HepG2 (cell line): ENCODE measurements around the gene ABCD2. TPM values are rescaled to one million over a fixed set of nuclear protein-coding genes. Genes with fewer than 3 reads are reported as not detected.

Source experiments
- ATAC-seq: fragments of 200-7000 bp; cut with Tn5 transposase; 3 replicates; pipeline ENCODE4 v1.9.1; 2020; ENCODE audit warnings: mild to moderate bottlenecking, moderate library complexity
- BruUV-seq: library from RNA; stranded (reverse); fragments of 400-500 nt; replicated peaks from 2 replicates; lab custom pipeline; 2021; lab: Mats Ljungman, UMichigan
- CTCF ChIA-PET: fragments of 300-600 bp; formaldehyde crosslinking; extraction: SDS; loops from one replicate; lab custom pipeline; 2021; ENCODE audit warnings: low total read pairs, inconsistent platforms, low intra/inter-chr PET ratio; lab: Yijun Ruan, JAX
- POLR2A ChIA-PET: fragments of 350-600 bp; sonication (Branson Sonifier 250); formaldehyde crosslinking; loops from one replicate; lab custom pipeline; 2020; ENCODE audit warnings: antibody characterized with exemption, inconsistent platforms; lab: Yijun Ruan, JAX
- DNase-seq: peaks from one replicate; pipeline ENCODE4 v3.0.0-alpha.2; 2015; ENCODE audit warnings: low spot score
- FAIRE-seq: peaks from 3 replicates; lab custom pipeline; 2011; peaks lifted over from hg19 to GRCh38; lab: Jason Lieb, UNC
- H2AFZ ChIP-seq: one replicate; pipeline ENCODE4 v1.6.1; 2011; ENCODE audit warnings: low read length, inconsistent platforms
- H3K27ac ChIP-seq: fragments of 300-600 bp; 3 replicates; pipeline ENCODE4 v1.8.0; 2011; ENCODE audit warnings: mixed run types, mild to moderate bottlenecking, mixed read lengths, low read length, inconsistent platforms; ENCODE audit not compliant: insufficient read depth; ENCODE audit errors: extremely low read length
- H3K27me3 ChIP-seq, 2 experiments: fragments of 200-600 bp in 1 of 2; 2 replicates in 1 of 2; 3 replicates in 1 of 2; pipeline versions ENCODE4 v1.6.0 to v1.8.0; 2011; ENCODE audit warnings: low read length in 2 of 2, mild to moderate bottlenecking in 2 of 2, moderate library complexity in 2 of 2, inconsistent platforms in 1 of 2; ENCODE audit not compliant: insufficient read depth in 2 of 2, control insufficient read depth in 1 of 2
- H3K36me3 ChIP-seq, 2 experiments: fragments of 200-600 bp in 1 of 2; replicated peaks in 1 of 2; 2 replicates in 1 of 2; 3 replicates in 1 of 2; pipeline versions ENCODE4 v1.5.1 to v1.8.0; 2011; ENCODE audit warnings: low read length in 2 of 2, inconsistent platforms in 1 of 2; ENCODE audit not compliant: insufficient read depth in 2 of 2, control insufficient read depth in 1 of 2
- H3K4me1 ChIP-seq: 2 replicates; pipeline ENCODE4 v1.5.1; 2012; ENCODE audit warnings: low read length, inconsistent platforms; ENCODE audit not compliant: insufficient read depth
- H3K4me2 ChIP-seq: 2 replicates; pipeline ENCODE4 v1.6.0; 2011; ENCODE audit warnings: low read depth, low read length, inconsistent platforms
- H3K4me3 ChIP-seq, 3 experiments: fragments of 200-600 bp in 1 of 3; sonication (generic), shearing (Covaris generic) in 1 of 3; replicated peaks in 1 of 3; 2 replicates each; pipeline ENCODE4 v1.5.1; 2011 to 2016; ENCODE audit warnings: low read length in 3 of 3, inconsistent platforms in 2 of 3, low read depth in 2 of 3, mild to moderate bottlenecking in 2 of 3, control low read depth in 1 of 3, mixed read lengths in 1 of 3; ENCODE audit not compliant: insufficient read depth in 1 of 3
- H3K79me2 ChIP-seq: one replicate; pipeline ENCODE4 v1.6.1; 2011; ENCODE audit warnings: low read length, inconsistent platforms; ENCODE audit not compliant: insufficient read depth
- H3K9ac ChIP-seq: 2 replicates; pipeline ENCODE4 v1.6.0; 2011; ENCODE audit warnings: mild to moderate bottlenecking, low read depth, low read length, inconsistent platforms; ENCODE audit not compliant: insufficient read depth
- H3K9me3 ChIP-seq: 2 replicates; pipeline ENCODE4 v1.5.1; 2012; ENCODE audit warnings: mild to moderate bottlenecking, low read length
- H4K20me1 ChIP-seq: 2 replicates; pipeline ENCODE4 v1.6.0; 2011; ENCODE audit warnings: inconsistent platforms, mild to moderate bottlenecking, low read length, moderate library complexity; ENCODE audit not compliant: insufficient read depth
- MLLT10 ChIP-seq: sonication (generic); formaldehyde crosslinking; IDR thresholded peaks from 2 replicates; pipeline ENCODE4 v1.4.0; 2020; ENCODE audit warnings: missing genetic modification reagents
- PPARG ChIP-seq: conservative IDR thresholded peaks from 2 replicates; pipeline ENCODE4 v1.6.1; 2016; ENCODE audit warnings: missing biosample characterization, missing genetic modification reagents
- SIN3A ChIP-seq: IDR thresholded peaks from 2 replicates; pipeline ENCODE4 v1.6.1; 2011; ENCODE audit warnings: low read depth, mild to moderate bottlenecking, control low read depth, low read length, borderline replicate concordance
- XRCC5 ChIP-seq: fragments of 200-400 bp; formaldehyde crosslinking; optimal IDR thresholded peaks from 2 replicates; pipeline ENCODE3; 2017; ENCODE audit warnings: mild to moderate bottlenecking, low read length
- WGBS: methylation state at CpG from one replicate; pipeline ENCODE4 v1.1.6; 2017; ENCODE audit warnings: low lambda C conversion rate; 5-methylcytosine and 5-hydroxymethylcytosine counted together
- in situ Hi-C: cut with HindIII; loops from 2 replicates; pipeline ENCODE4 v1.10.0; 2017; ENCODE audit warnings: low pct_unique_long_range_greater_than_20kb; ENCODE audit not compliant: extremely low pct_ligation_motif_present
- intact Hi-C: fragments of 100-400 bp; cut with micrococcal nuclease; formaldehyde crosslinking; loops from one replicate; pipeline ENCODE4 v1.10.0; 2022; ENCODE audit not compliant: unreplicated experiment
- polyA plus RNA-seq, 8 experiments: library from polyadenylated mRNA; depleted of rRNA in 3 of 8; stranded (reverse) in 7 of 8; unstranded in 1 of 8; fragments of >200 nt; fragmentation: Illumina TruSeq in 4 of 8; extraction: Trizol in 4 of 8; gene quantifications; 2 replicates each; pipeline versions ENCODE4 v1.2.1 to v1.2.3, GENCODE V29; 2011 to 2016; ENCODE audit warnings: low read depth in 4 of 8, missing spikeins in 1 of 8, mixed read lengths in 1 of 8; ENCODE audit not compliant: insufficient read depth in 1 of 8
- total RNA-seq, 5 experiments: library from RNA; depleted of rRNA; stranded (reverse); fragments of >200 nt; fragmentation: Illumina TruSeq; extraction: Trizol; gene quantifications; 2 replicates each; pipeline ENCODE4 v1.2.3, GENCODE V29; 2016; ENCODE audit warnings: low read depth in 1 of 5
- TF ChIP-seq, protein P1 (sequence below): sonication (generic); formaldehyde crosslinking; IDR thresholded peaks from 2 replicates; pipeline ENCODE4 v1.4.0; 2020; ENCODE audit warnings: missing genetic modification reagents

The ABCD2 gene
- total and polyA plus RNA-seq, 2 of the 13 experiments (the other 11 are each of a cell fraction or from before 2014, with no cell fraction given), result not detected

DNA sequence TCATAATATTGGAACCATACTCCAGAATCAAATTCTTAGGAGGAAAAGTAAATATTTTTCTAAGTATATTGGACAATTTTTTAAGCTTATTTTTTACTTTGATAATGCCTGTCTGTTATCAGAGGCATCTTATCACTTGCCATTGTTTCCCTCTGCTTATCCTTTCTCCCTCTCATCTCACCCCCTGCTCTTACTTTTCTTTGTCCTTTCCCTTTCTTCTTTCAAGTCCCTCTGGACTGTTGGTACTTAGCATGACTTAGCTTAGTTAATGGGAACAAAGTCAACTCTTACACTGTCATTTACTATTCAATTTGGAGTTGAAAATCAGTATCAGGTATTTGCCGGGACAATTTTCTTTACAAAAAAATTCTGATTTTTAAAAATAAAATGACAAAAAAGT, 45.2 kb downstream of the ABCD2 start:
- 96% methylated on average over 1 of the region's 1 CpG for WGBS
- ChIA-PET POLR2A (no interaction called here), CTCF (no interaction called here)
- Histone ChIP-seq H3K4me3 (no peak overlapping the region), H3K27me3 (no peaks in the 10 kb centered on the region), H2AFZ (no peak overlapping the region), H4K20me1 (no peaks in the 10 kb centered on the region), H3K36me3 (no peaks in the 10 kb centered on the region), H3K79me2 (no peaks in the 10 kb centered on the region), H3K4me1 (no peaks in the 10 kb centered on the region), H3K9ac (no peak overlapping the region), H3K4me2 (no peak overlapping the region), H3K9me3 (no peaks in the 10 kb centered on the region), H3K27ac (no peak overlapping the region)
- FAIRE-seq (no peak), ATAC-seq (no peak), DNase-seq (no peak)
- intact Hi-C loops (no loop called here), in situ Hi-C loops (no loop called here)
- no TSS peak for BruUV-seq
- no peak for TF ChIP-seq XRCC5

DNA sequence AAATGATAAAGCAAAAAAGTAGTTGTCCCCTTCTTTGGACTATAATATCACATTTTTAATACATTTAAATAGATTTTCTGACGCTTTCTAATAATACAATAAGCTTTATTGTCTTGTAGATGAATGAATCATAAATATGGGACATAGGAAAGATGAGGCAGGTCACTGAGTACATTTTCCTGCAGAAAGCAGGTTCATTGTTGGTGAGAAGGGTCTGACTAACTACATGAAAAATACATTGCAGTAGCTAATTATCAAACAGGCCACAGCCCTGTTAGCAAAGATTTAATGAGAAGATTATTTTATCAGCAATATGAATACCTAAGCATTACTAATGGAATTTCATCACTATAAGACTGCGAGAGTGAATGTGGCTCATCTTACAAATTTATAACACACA, 45.6 kb downstream of the ABCD2 start:
- POLR2A ChIA-PET, result no interaction called here
- FAIRE-seq (no peak), ATAC-seq (no peak), DNase-seq (no peak)
- Histone ChIP-seq H2AFZ (no peak overlapping the region), H3K9ac (no peak overlapping the region), H4K20me1 (no peaks in the 10 kb centered on the region), H3K9me3 (no peaks in the 10 kb centered on the region), H3K36me3 (no peaks in the 10 kb centered on the region), H3K4me2 (no peak overlapping the region), H3K79me2 (no peaks in the 10 kb centered on the region), H3K4me3 (no peak overlapping the region), H3K4me1 (no peaks in the 10 kb centered on the region), H3K27ac (no peak overlapping the region), H3K27me3 (no peaks in the 10 kb centered on the region)
- 0% methylated on average over 2 of the region's 2 CpGs for WGBS
- in situ Hi-C loops (no loop called here), intact Hi-C loops (no loop called here)
- no TSS peak for BruUV-seq
- TF ChIP-seq PPARG (no peak), SIN3A (no peak), MLLT10 (CRISPR knock-in tag) (no peak)
- TF ChIP-seq, protein P1, sequence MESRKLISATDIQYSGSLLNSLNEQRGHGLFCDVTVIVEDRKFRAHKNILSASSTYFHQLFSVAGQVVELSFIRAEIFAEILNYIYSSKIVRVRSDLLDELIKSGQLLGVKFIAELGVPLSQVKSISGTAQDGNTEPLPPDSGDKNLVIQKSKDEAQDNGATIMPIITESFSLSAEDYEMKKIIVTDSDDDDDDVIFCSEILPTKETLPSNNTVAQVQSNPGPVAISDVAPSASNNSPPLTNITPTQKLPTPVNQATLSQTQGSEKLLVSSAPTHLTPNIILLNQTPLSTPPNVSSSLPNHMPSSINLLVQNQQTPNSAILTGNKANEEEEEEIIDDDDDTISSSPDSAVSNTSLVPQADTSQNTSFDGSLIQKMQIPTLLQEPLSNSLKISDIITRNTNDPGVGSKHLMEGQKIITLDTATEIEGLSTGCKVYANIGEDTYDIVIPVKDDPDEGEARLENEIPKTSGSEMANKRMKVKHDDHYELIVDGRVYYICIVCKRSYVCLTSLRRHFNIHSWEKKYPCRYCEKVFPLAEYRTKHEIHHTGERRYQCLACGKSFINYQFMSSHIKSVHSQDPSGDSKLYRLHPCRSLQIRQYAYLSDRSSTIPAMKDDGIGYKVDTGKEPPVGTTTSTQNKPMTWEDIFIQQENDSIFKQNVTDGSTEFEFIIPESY (CRISPR knock-in tag), result no peak
- CTCF ChIA-PET, result no interaction called here
